PFSK-1 (cell line): ENCODE measurements around the gene TPBG.

Experiments used
- FOXP2 ChIP-seq: optimal IDR thresholded peaks from 2 replicates; pipeline ENCODE3; 2011; ENCODE audit warnings: borderline replicate concordance, control low read depth, inconsistent platforms; ENCODE audit not compliant: insufficient read depth; ENCODE audit errors: extremely low read length, extremely low read depth
- POLR2AphosphoS5 ChIP-seq: IDR thresholded peaks from 2 replicates; pipeline ENCODE4 v1.6.1; 2012; ENCODE audit warnings: low read depth, mild to moderate bottlenecking, control low read depth, low read length, moderate library complexity
- SIN3A ChIP-seq: IDR thresholded peaks from 2 replicates; pipeline ENCODE4 v1.6.1; 2012; ENCODE audit warnings: mild to moderate bottlenecking, low read length, moderate library complexity, borderline replicate concordance; ENCODE audit not compliant: insufficient read depth
- TAF1 ChIP-seq: IDR thresholded peaks from 2 replicates; pipeline ENCODE4 v1.6.1; 2012; ENCODE audit warnings: low read length, control low read depth, borderline replicate concordance; ENCODE audit not compliant: insufficient read depth
- TF ChIP-seq, protein P1 (sequence below), 2 experiments: IDR thresholded peaks; 2 replicates each; pipeline versions ENCODE4 v1.6.1 to v1.8.0; 2011 to 2012; ENCODE audit warnings: low read depth in 2 of 2, low read length in 2 of 2, control low read depth in 1 of 2, inconsistent platforms in 1 of 2, mild to moderate bottlenecking in 1 of 2, moderate library complexity in 1 of 2; ENCODE audit not compliant: insufficient read depth in 1 of 2

The TPBG gene

DNA sequence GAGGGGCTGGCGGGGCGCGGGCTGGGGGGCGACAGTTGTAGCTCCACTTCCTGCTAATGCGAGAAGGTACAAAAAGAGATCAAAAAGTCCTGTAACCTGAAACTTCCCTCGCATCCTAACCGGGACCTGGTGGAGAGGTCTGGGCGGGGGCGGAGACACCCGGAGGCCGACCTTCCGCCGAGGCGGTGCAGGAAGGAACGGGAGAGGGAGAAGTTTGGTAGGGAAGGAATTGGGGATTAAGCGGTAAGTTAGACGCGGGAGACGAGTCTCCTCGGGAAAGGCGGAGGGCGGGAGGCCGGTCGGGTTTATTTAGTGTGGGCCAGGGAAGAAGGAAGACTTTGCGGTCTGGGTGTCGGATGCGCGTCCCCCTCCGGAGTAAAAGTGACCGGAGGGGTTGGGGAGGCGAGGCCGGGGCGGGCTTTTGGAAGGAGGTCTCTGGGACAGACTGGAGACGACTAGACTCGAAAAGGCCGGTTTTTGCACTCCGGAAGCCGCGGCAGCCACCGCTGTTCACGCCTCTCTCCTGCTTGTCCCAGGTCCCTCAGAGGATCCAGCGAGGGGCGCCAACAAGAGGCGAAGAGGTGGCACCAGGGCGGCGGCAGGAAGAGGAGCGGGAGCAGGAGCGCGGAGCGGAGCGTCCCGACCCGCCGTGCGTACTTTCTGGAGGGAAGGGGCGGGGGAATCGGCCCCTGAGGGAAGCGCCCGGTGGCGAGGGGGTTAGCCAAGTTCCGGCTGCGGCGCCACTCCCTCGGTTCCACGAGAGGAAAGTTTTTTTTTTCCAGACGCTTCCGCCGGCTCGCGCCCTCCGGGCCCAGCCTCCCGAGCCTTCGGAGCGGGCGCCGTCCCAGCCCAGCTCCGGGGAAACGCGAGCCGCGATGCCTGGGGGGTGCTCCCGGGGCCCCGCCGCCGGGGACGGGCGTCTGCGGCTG is 734 bp downstream of the TPBG start:
- TF ChIP-seq TAF1: no peak
- no peak for TF ChIP-seq POLR2AphosphoS5
- TF ChIP-seq, protein P1, sequence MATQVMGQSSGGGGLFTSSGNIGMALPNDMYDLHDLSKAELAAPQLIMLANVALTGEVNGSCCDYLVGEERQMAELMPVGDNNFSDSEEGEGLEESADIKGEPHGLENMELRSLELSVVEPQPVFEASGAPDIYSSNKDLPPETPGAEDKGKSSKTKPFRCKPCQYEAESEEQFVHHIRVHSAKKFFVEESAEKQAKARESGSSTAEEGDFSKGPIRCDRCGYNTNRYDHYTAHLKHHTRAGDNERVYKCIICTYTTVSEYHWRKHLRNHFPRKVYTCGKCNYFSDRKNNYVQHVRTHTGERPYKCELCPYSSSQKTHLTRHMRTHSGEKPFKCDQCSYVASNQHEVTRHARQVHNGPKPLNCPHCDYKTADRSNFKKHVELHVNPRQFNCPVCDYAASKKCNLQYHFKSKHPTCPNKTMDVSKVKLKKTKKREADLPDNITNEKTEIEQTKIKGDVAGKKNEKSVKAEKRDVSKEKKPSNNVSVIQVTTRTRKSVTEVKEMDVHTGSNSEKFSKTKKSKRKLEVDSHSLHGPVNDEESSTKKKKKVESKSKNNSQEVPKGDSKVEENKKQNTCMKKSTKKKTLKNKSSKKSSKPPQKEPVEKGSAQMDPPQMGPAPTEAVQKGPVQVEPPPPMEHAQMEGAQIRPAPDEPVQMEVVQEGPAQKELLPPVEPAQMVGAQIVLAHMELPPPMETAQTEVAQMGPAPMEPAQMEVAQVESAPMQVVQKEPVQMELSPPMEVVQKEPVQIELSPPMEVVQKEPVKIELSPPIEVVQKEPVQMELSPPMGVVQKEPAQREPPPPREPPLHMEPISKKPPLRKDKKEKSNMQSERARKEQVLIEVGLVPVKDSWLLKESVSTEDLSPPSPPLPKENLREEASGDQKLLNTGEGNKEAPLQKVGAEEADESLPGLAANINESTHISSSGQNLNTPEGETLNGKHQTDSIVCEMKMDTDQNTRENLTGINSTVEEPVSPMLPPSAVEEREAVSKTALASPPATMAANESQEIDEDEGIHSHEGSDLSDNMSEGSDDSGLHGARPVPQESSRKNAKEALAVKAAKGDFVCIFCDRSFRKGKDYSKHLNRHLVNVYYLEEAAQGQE (IDR thresholded peaks at IDR 0.05; ENCODE audit: insufficient read depth in 1 of 2, low read depth in 2 of 2, low read length in 2 of 2): 0 out of 4 replicates have a peak, but pooled peaks of 1 of the 2 experiments have one; percentile 6
- TF ChIP-seq FOXP2: peak; percentile 11

DNA sequence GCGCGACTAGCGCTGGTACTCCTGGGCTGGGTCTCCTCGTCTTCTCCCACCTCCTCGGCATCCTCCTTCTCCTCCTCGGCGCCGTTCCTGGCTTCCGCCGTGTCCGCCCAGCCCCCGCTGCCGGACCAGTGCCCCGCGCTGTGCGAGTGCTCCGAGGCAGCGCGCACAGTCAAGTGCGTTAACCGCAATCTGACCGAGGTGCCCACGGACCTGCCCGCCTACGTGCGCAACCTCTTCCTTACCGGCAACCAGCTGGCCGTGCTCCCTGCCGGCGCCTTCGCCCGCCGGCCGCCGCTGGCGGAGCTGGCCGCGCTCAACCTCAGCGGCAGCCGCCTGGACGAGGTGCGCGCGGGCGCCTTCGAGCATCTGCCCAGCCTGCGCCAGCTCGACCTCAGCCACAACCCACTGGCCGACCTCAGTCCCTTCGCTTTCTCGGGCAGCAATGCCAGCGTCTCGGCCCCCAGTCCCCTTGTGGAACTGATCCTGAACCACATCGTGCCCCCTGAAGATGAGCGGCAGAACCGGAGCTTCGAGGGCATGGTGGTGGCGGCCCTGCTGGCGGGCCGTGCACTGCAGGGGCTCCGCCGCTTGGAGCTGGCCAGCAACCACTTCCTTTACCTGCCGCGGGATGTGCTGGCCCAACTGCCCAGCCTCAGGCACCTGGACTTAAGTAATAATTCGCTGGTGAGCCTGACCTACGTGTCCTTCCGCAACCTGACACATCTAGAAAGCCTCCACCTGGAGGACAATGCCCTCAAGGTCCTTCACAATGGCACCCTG is 1.6 kb downstream of the TPBG start:
- TF ChIP-seq POLR2AphosphoS5 (no peak), FOXP2 (no peak), SIN3A (no peak), TAF1 (no peak)
- TF ChIP-seq, protein P1 (IDR thresholded peaks at IDR 0.05; ENCODE audit: insufficient read depth in 1 of 2, low read depth in 2 of 2, low read length in 2 of 2): no peak

DNA sequence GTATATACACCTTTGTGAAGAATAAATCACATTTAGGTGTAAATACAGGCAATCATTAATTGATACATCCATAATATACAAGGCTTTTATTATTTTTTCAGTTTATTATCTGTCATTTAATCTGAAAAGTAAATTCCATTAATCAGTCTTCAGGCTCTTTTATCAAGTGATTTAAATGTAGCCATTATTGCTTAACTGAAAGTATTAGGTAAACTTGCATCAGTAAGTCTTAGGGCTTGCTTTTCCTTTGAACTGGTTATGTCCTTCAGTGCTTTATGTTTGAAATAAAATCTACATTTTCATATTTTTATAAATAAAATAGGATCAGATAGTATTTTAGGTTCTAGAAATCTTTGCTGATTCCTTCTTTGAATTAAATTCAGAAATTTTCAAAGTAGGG is 4.1 kb downstream of the TPBG start:
- no peak for TF ChIP-seq POLR2AphosphoS5
- no peak for TF ChIP-seq TAF1
- TF ChIP-seq, protein P1 (IDR thresholded peaks at IDR 0.05; ENCODE audit: insufficient read depth in 1 of 2, low read depth in 2 of 2, low read length in 2 of 2): no peak
- no peak for TF ChIP-seq FOXP2

DNA sequence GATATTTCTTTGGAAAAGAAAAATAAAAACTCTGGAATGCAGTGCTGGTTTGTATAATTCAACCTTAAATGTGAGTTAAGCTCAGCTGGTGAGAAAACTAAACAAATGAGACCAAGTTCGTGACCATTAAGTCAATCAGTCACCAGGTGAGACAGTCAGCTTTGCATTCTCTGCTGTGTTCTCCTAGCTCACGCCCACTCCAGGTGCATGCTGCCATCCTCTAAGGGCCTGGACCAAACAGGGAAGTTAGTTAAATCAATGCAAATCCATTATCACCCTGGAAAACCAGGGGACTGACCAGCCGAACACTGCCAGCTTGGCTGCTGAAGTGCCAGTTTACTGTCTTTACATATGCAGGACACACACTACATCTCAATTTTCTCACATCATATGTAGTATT is 7.2 kb downstream of the TPBG start:
- no peak for TF ChIP-seq FOXP2
- TF ChIP-seq, protein P1 (IDR thresholded peaks at IDR 0.05; ENCODE audit: insufficient read depth in 1 of 2, low read depth in 2 of 2, low read length in 2 of 2): no peak
- TF ChIP-seq SIN3A: no peak
- TF ChIP-seq POLR2AphosphoS5: no peak
- TF ChIP-seq TAF1: no peak
